HG03520 (cell line): ENCODE measurements around the gene PEX5L.

Source experiments
- ATAC-seq: cut with Tn5 transposase; IDR thresholded peaks from one replicate; pipeline ENCODE4 v1.9.1; 2021; ENCODE audit warnings: mild to moderate bottlenecking, moderate library complexity; ENCODE audit not compliant: unreplicated experiment

PEX5L gene

DNA sequence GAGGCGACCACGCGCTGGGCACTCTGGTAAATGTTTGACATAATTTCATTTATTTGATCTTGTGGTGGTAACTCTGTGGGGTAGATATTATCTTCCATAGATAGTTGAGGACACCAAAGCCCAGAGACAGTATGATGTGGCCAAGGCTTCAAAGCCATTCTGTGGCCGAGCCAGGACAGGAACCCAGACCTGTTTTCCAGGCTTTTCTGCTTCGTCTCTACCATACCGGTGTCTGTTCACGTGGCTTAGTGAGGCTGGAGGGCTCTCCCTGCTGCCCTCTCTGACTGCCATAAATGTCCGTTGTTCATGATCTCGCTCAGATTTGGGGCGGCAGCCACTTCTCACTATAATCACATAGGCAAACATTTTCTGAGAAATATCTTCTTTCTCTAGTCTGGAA lies 134.7 kb downstream of the PEX5L start:
- no peak for ATAC-seq

DNA sequence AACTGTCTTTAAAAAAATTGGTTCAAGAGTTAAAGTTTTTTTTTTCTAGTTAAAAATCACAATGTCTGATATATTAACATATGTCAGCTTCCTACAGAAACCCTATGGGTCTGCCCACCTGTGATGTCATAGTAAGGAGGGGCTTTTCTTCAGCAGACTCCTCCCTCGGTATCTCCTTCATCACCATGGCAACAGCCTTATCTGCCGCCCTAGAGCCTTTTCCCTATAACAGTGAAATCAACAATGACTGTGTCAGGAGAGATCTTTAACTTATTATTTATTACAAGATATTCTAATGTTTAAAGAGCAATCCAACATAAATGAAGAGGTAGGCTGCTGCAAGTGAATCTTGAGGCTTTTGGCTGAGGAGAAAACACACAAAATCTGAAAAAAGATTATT lies 138.7 kb downstream of the PEX5L start:
- ATAC-seq: peak; percentile 97

DNA sequence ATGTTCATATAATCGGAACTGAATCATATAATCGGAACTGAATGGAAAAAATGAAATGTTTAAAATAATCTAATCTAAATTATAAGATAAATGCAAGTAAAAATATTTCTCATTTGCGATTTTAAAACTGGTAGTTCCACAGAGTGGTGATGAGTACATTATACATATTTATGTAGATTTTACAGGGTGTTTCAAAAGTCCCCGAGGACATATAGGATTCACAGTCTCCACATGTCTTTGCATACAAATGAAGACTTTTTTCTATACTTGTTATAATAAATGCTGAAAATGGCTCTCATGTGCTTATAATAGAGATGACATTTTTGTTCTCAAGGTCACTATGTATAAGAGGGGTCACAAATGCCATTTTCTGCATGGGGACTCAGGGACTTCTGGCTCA lies 139.5 kb downstream of the PEX5L start:
- no peak for ATAC-seq

DNA sequence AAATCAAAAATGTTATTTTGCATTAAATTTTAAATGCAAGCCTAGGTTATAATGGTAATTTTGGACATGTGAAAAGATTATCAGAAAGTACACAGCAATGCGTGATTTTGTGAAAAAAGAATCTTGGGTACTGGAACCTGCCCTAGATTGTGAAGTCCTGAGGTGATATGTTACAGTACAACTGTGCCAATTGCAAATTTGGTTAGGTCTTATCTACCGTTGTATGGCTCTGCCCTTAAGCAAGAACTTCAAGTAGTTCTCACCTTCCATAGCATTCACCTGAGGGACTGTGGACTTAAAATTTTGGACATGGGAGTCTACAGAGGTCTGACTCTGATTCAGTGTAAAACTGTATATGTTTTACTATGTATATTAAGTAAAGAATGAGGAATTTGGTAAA lies 140.2 kb downstream of the PEX5L start:
- ATAC-seq: no peak

DNA sequence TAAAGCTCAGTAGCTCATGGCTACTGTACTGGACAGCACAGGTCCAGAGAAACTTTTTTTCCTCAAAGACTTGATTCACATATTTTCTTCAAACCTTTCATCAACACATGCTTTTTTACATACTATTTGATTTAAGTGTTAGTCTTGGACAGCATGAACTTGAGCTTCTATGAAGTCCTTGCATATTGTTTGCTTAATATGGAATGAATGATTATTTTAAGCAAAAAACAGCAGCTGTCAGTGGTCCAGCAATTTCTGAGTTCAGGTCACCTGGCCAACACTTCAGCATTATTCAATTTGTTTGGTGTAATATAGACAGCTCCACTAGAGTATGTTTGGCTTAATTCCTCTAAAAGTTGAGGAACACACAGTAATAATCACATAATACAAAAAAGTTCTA lies 141.4 kb downstream of the PEX5L start:
- ATAC-seq: no peak

DNA sequence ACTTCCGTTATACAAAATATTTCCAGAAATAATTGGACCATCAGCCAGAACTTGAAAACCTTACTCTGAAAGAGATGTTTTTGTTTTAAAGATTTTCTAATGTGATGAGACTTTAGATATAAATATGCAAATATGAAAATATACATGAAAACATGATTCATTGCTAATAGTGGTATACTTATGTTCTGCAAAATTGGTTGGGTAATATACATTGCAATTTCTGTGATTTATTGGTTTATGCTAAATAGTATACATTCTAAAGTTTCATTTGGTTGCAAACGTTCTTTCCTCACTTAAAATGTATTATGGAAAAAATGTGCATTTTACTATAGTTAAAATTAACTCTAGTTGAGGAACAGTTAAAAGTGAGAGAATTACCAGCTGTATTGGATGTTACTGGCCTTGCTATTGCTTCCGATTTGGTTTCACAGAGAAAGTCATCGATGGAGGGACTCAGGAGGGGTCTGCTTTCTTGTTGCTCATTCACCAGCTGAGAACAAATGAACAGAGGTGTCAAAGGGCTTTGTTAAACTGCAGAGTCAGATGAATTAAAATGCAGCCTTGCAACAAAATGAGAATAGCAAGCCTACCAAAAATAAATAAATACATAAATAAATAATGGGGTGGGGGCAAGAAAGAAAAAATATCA lies 149.3 kb downstream of the PEX5L start:
- no peak for ATAC-seq

DNA sequence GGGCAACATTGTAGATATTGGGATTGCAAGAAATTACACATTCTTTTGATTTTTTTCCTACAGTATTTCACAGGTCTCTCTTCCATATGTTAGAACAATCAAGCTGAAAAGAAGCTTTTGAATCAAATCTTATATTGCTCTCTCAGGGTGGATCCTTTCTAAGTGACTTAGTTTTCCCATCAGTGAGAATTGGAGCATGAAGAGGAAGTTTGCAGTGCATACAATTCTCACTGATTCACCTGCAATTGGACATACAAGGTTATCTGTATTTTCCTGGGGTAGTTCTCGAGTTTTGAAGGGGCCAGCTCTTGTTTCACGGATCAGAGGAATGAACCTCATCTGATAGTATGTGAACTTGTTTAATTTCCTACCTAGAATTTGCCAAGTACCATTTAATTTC lies 150.8 kb downstream of the PEX5L start:
- ATAC-seq: no peak

DNA sequence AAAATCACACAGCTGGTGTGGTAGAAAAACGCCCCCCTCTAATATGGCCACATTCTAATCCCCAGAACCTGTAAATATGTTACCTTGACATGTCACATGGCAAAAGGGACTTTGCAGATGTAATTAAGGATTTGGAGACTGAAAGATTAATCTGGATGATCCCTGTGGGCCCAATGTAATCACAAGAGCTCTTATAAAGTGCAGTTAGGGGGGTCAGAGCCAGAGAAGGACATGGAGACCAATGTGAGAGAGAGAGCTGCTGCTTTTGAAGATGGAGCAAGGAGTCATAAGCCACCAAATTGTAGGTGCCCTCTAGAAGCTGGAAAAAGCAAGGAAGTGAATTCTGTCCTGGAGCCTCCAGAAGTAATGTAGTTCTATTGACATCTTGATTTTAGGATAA lies 152.6 kb downstream of the PEX5L start:
- ATAC-seq: no peak

DNA sequence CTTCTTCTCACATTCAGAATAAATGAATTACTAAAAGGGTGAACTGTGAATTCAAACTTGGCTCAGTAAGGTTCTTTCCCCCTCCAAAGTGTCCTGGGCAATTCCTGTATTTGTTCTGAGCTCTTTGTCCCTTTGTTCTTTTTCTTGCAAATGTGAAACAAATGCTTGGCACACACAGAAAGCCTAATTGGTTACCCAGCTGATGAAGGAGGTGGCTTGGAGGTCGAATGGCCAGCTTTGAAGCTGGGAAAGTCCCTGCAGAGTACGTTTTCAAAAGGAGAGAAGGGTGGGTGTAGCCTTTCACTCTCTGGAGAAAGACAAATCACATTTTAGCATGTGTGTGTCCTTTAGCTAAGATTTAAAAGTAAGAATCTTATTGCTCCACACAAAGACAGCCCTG lies 154.4 kb downstream of the PEX5L start:
- ATAC-seq: peak; percentile 76

DNA sequence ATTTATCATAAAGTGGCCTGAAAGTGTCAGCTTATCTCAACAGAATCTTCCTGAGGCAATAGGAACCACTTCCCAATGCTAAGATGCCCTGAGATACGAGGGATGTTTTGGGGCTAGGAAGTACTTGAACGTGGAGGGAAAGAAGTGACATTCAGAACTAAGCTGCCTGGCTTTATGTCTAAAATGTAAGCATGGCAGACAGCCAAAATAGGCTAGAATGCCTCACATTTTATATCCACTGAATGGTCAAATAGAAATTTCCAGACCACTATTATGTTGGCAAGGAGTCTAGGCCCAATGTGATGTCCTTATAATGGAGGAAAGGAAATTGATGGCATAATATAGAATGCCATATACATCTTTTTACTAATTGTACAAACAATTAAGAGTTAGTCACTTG lies 154.9 kb downstream of the PEX5L start:
- ATAC-seq: no peak

DNA sequence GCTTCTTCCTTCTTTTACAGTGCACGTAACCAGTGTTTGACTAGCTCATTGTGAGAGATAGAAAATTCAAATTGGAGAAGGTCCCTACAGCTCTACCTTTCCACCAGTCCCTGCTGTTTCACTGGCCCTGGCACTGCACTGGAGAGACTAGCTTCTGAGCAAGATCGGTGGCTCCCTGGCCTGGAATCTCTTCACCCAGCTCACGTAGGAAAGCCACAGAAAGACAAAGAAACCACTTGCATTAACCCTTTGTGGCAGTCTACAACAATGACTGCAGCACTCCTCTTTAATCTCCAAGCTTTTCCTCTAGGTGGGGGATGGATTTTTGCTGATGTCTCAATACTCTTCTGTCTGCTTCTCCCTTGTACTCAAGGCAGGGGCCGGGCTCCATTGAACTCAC lies 155.9 kb downstream of the PEX5L start:
- ATAC-seq: no peak

DNA sequence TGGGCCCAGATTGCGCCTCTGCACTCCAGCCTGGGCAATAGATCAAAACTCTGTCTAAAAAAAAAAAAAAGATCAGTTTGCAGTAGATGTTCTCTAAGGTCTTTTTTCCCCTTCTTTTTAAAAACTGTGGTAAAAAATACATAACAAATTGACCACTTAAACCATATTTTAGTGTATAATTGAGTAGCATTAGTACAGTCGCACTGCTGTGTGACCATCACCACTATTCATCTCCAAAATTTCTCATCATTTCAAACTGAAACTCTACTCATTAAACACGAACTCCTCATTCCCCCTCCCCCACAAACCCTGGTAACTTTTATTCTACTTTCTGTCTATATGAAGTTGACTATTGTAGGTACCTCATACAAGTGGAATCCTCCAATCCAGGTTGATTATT lies 160.3 kb downstream of the PEX5L start:
- ATAC-seq: no peak

DNA sequence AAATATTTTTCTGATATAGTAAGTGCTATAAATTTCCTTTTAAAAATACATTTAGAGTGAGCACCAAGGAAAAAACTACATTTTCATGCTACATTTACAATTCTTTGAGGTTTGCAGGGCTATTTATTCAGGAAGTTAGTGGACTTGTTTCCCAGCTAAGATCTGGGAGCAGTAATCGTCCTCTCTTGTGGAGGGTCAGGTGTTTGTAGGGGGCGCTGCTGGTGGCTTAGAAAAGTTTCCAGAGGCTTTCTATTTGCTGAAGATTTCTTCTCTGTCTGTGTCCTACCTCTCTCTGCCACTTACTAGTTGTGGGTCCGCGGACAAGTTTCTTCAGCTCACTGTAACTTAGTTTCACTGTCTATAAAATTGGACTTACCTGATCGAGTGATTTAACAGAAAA lies 163.9 kb downstream of the PEX5L start:
- no peak for ATAC-seq

DNA sequence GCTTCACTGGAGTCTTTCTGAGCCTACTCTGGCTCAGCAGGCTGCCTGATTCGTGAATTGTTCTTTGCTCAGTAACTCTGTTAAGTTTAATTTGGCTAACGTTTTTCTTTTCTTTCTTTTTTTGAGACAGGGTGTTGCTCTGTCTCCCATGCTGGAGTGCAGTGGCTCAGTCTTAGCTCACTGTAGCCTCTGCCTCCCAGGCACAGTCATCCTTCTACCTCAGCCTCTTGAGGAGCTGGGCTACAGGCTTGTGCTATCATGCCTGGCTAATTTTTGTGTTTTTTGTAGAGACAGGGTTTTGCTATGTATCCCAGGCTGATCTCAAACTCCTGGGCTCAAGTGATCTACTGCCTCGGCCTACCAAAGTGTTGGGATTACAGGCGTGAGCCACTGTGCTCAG lies 165.0 kb downstream of the PEX5L start:
- no peak for ATAC-seq

DNA sequence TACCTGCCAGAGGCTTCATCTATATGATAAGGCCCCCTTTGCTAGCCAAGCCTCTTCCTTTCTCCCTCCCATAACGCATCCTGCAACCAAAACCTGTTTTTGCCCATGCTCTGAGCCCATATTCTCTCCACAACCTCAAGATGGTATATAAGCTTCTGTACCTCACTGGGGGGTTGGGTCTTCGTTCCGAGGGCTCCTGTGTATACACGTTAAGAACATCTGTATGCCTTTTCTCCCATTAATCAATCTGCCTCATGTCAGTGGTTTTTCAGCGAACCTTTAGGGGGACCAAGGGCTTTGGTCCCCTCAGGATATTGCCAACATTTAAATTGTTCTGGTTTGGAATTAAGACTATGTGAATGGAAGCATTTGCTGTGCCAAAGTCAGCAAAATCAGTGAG lies 168.0 kb downstream of the PEX5L start:
- ATAC-seq: no peak

DNA sequence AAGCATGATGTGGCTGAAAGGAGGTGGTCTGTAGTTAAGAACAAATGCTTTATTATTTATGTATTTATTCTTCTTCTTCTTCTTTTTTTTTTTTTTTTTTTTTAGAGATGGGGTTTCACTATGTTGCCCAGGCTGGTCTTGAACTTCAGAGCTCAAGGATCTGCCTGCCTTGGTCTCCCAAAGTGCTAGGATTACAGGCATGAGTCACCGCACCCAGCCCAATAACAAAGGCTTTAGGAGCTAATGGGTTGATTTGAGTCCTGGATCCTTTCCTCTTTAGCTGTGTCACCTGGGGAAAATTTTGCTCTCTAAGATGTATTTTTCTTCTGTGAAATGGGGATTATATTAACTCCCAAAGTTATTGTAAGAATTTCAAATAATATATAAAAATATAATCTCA lies 168.8 kb downstream of the PEX5L start:
- ATAC-seq: no peak

DNA sequence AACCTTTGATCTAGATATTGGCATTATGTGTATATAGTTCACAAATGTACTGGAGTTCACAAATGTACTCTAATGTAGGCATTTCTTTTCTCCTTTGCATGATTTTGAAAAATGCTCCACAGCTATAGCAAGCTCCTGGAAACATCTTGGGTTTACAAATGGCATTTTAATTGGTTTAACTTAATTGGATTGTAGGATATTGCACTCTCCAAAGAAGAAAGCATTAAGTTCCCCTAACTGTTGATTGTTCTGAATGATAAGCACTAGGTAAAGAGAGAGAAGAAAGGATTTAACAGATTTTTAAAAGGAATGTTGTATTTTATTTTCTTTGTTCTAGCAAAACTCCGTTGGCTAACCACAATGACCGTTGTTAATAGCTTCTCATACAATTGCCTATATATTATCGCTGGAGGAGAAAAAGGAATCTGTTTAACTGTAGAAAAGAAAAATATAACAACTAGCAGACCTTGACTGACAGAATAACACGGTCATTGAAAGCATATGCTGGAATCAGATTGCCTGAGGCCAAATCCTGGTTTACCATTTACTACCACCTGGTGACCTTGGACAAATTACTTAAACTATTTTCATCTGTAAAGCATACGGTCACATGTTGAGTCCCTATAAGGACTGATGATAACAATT lies 170.8 kb downstream of the PEX5L start:
- ATAC-seq: no peak

DNA sequence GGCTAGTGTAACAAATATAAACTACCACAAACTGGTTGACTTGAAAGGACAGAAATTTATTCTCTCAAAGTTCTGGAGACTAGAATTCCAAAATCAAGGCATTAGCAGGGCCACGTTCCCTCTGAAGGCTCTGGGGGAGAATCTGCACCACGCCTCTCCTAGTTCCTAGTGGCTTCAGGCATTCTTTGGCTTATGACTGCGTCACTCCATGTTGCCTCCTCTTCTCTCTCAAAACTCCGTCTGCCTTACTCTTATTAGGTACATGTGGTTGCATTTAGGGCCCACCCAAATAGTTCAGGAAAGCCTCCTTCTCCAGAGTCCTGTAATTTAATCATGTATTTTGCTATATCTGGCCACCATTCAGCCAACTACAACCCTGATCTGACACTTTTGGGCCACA lies 174.8 kb downstream of the PEX5L start:
- ATAC-seq: no peak

DNA sequence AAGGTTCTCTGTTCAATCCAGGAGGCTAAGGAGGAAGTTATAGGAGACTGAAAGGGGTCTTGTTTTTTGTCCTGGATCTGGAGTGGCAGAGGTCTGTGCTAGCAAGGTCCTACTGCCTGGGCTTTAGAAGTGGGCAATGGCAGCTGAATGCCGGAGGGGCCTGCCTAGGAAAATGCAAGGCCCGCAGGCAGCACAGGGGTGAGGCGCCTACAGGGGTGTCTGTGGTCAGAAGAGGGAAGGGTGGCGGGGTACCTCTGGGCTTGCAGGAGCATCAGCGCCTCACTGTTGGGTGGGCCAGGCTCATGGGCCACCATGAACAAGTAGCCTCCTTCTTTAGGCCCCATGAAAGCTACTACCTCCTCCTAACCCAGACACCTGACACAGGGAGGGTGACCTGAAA lies 175.4 kb downstream of the PEX5L start:
- no peak for ATAC-seq

DNA sequence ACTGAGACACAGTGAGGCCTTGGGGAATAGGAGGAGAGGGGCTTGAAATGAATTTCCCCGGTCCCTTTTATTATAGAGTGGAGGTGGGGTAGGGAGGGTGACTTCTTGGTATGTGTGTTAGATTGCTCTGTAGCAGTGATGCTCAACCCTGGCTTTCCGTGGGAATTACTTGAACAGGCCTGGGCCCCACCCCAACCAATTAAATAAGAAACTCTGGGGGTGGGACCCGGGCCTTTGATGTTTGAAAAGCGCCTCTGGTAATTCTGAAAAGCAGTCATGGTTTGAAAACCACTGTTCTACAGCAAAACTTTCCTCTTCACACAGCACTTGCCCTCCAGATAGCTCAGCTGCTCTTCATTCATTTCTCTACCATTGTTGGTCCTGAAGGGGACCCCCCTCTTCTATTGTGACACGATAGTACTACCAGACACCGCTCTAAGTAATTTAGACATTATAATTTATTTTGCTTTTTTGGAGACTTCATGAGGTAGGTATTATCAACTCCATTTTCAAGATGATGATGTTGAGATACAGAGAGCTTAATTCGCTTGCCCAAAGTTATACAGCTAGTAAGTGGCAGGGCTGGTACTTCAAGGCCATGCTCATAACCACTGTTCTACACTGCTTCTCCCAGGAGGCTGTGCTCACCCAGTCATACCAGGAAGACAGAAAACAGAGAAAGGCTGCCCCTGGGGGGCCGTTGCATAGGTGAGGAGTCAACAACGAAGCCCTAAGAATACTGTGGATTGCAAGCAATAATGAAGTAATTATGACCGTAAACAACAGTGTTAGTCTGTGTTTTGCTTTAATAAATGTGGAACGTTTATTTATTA lies 176.2 kb downstream of the PEX5L start:
- peak; percentile 45 for ATAC-seq

DNA sequence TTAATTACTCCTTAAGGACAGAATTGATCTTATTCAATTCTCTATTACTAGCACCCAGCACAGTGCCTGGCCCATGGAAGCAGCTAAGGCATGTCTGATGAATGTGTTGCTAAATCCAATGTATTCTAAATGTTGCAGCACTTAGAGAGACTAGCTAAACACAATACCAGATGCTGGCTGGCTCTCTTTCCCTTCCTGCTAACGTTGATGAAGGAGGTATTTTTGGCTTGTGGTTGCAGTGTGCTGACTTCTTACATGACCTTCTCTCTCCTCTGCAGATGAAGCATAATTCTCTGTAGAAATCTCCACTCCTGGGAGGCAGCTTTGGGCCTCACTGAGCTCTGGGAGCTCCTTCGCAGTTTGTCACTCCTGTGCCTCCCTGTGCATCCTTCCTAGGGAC lies 183.6 kb downstream of the PEX5L start:
- no peak for ATAC-seq
